ENCODE measurements around the gene HCCS. TPM values are rescaled to one million over a fixed set of nuclear protein-coding genes. Genes with fewer than 3 reads are reported as not detected.

The HCCS gene
- polyA plus RNA-seq (2011; rRNA removed) (26.7 and 32.3 TPM in 2 replicates), polyA minus RNA-seq (2011; rRNA and poly(A)+ RNA removed) (15.2 and 16.4 TPM in 2 replicates)

- H3K27ac ChIP-seq (ENCODE audit: low read depth, low read length) = peak within 1 kb of the TSS; percentile 47
- TF ChIP-seq, protein P1, sequence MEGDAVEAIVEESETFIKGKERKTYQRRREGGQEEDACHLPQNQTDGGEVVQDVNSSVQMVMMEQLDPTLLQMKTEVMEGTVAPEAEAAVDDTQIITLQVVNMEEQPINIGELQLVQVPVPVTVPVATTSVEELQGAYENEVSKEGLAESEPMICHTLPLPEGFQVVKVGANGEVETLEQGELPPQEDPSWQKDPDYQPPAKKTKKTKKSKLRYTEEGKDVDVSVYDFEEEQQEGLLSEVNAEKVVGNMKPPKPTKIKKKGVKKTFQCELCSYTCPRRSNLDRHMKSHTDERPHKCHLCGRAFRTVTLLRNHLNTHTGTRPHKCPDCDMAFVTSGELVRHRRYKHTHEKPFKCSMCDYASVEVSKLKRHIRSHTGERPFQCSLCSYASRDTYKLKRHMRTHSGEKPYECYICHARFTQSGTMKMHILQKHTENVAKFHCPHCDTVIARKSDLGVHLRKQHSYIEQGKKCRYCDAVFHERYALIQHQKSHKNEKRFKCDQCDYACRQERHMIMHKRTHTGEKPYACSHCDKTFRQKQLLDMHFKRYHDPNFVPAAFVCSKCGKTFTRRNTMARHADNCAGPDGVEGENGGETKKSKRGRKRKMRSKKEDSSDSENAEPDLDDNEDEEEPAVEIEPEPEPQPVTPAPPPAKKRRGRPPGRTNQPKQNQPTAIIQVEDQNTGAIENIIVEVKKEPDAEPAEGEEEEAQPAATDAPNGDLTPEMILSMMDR (IDR thresholded peaks at IDR 0.05; ENCODE audit: low read depth, low read length) = 0 out of 2 replicates have a peak, but pooled peaks have one; percentile 13
- no peaks in the 10 kb centered on the region for H3K9me3 ChIP-seq (ENCODE audit: control insufficient read depth, insufficient read depth, low read length)
- CTCF ChIA-PET = interaction anchor here (0.6 to 1.4 kb wide), 2 partner anchors 342 to 921 kb away, joined by 3 to 4 read pairs; no protein-coding TSS in a partner anchor
- POLR2A ChIA-PET = no interaction called here
- peak; percentile 41 for DNase-seq (ENCODE audit: low read depth, low spot score)
- no peaks in the 10 kb centered on the region for H3K27me3 ChIP-seq (ENCODE audit: control insufficient read depth, insufficient read depth, low read length)
- peak within 1 kb of the TSS; percentile 79 for H3K4me3 ChIP-seq (ENCODE audit: low read depth, low read length)
Observed at GRCh38 chrX:11111037-11111851, at the start of gene HCCS. Gene HCCS, plus strand, starts transcription at chrX:11111332. Its CDS starts 729 bp downstream, at chrX:11112061.

GRCh38 chrX:11064276-11064675 is 46.9 kb upstream of the HCCS start:
- Histone ChIP-seq H3K9me3 (ENCODE audit: control insufficient read depth, insufficient read depth, low read length) (no peaks in the 10 kb centered on the region), H3K27me3 (ENCODE audit: control insufficient read depth, insufficient read depth, low read length) (no peaks in the 10 kb centered on the region), H3K27ac (ENCODE audit: low read depth, low read length) (no peak overlapping the region), H3K4me3 (ENCODE audit: low read depth, low read length) (no peak overlapping the region)
- ChIA-PET CTCF (interaction anchor here (0.6 kb wide), 1 partner anchor 164 kb away, joined by 3 read pairs; no protein-coding TSS in a partner anchor), POLR2A (no interaction called here)
- TF ChIP-seq, protein P1 (IDR thresholded peaks at IDR 0.05; ENCODE audit: low read depth, low read length) = no peak
- no peak for DNase-seq (ENCODE audit: low read depth, low spot score)

GRCh38 chrX:11064851-11065600 is 46.1 kb upstream of the HCCS start:
- CTCF ChIA-PET = no interaction called here
- Histone ChIP-seq H3K27me3 (ENCODE audit: control insufficient read depth, insufficient read depth, low read length) (no peaks in the 10 kb centered on the region), H3K27ac (ENCODE audit: low read depth, low read length) (peak overlapping the region; percentile 79), H3K9me3 (ENCODE audit: control insufficient read depth, insufficient read depth, low read length) (no peaks in the 10 kb centered on the region), H3K4me3 (ENCODE audit: low read depth, low read length) (no peak overlapping the region)
- peak; percentile 13 for DNase-seq (ENCODE audit: low read depth, low spot score)
- TF ChIP-seq, protein P1 (IDR thresholded peaks at IDR 0.05; ENCODE audit: low read depth, low read length) = no peak
- POLR2A ChIA-PET = no interaction called here

DNA sequence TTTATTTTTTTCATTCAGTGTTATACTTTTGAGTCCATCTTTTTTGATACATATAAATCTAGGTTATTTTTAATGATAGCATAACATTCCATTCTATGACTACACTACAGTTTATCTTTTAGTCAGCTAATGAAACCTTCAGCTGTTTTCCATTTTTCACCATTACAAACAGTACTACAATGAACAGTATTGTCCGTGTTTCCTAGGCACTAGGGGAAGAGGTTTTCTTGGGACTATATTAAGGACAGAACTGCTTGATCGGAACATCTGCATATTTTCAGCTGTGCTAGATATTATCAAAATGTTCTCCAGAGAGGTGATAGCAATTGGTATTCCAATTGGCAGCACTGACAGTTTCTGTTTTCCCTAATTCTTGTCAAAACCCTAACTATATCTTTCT is 44.3 kb upstream of the HCCS start:
- ChIA-PET CTCF (no interaction called here), POLR2A (no interaction called here)
- no peak overlapping the region for H3K27ac ChIP-seq (ENCODE audit: low read depth, low read length)
- no peak for DNase-seq (ENCODE audit: low read depth, low spot score)
- H3K27me3 ChIP-seq (ENCODE audit: control insufficient read depth, insufficient read depth, low read length) = no peaks in the 10 kb centered on the region
- no peak overlapping the region for H3K4me3 ChIP-seq (ENCODE audit: low read depth, low read length)
- TF ChIP-seq, protein P1 (IDR thresholded peaks at IDR 0.05; ENCODE audit: low read depth, low read length) = no peak
- H3K9me3 ChIP-seq (ENCODE audit: control insufficient read depth, insufficient read depth, low read length) = no peaks in the 10 kb centered on the region

DNA sequence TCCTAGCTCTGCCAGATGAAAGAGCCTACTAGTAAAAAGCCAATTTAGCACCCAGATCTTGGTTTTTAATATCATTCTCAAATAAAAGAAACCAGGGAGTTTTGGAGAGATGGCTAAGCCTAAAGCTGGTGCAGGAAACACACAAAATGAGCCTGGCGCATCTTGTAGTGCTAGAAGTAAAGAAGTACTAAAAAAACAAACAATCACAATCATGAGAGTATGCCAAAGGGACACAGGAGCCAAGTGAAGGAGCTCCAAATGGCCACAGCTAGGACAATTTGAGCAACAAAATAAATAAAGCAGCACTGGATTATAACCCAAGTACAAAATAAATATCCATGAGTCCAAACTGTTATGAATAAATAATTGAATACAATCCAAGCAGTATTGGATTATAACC is 37.8 kb upstream of the HCCS start:
- Histone ChIP-seq H3K9me3 (ENCODE audit: control insufficient read depth, insufficient read depth, low read length) (no peaks in the 10 kb centered on the region), H3K27ac (ENCODE audit: low read depth, low read length) (no peak overlapping the region), H3K27me3 (ENCODE audit: control insufficient read depth, insufficient read depth, low read length) (no peaks in the 10 kb centered on the region), H3K4me3 (ENCODE audit: low read depth, low read length) (no peak overlapping the region)
- TF ChIP-seq, protein P1 (IDR thresholded peaks at IDR 0.05; ENCODE audit: low read depth, low read length) = no peak
- no peak for DNase-seq (ENCODE audit: low read depth, low spot score)
- POLR2A ChIA-PET = no interaction called here
- CTCF ChIA-PET = no interaction called here
